ENCODE results near the gene C1QTNF8. TPM values are rescaled to one million over a fixed set of nuclear protein-coding genes. Genes with fewer than 3 reads are reported as not detected.

Gene C1QTNF8
- total and polyA plus RNA-seq, 4 donors: 1.2 to 1.4 TPM; not detected in 2

- intact Hi-C loops (cut with DNase I): no loop called here
- no peaks in the 10 kb centered on the region for H3K9me3 ChIP-seq (ENCODE audit: control insufficient read depth, low read length)
- DNase-seq (no peak), ATAC-seq (ENCODE audit: low FRiP score) (no peak)
- no peak overlapping the region for H3K4me3 ChIP-seq (ENCODE audit: low read length in 2 of 2)
- no peaks in the 10 kb centered on the region for H3K4me1 ChIP-seq (ENCODE audit: control insufficient read depth in 1 of 2, insufficient read depth in 2 of 2, low read length in 2 of 2)
- WGBS, 2 donors: 80 to 86% methylated on average over 23 of the region's 23 CpGs
- H3K27me3 ChIP-seq (ENCODE audit: control insufficient read depth in 1 of 2, insufficient read depth in 2 of 2, low read length in 1 of 2): no peaks in the 10 kb centered on the region
- H3K36me3 ChIP-seq (ENCODE audit: control insufficient read depth in 1 of 2, insufficient read depth in 2 of 2, low read length in 1 of 2): no peaks in the 10 kb centered on the region
- no peak overlapping the region for H3K27ac ChIP-seq (ENCODE audit: low read depth in 1 of 2, low read length in 2 of 2)
These were observed 44.6 kb upstream of the C1QTNF8 start for GRCh38 chr16:1140582-1141162.

GRCh38 chr16:1137604-1138003 lies 41.6 kb upstream of the C1QTNF8 start:
- H3K27me3 ChIP-seq (ENCODE audit: control insufficient read depth in 1 of 2, insufficient read depth in 2 of 2, low read length in 1 of 2): no peaks in the 10 kb centered on the region
- H3K36me3 ChIP-seq (ENCODE audit: control insufficient read depth in 1 of 2, insufficient read depth in 2 of 2, low read length in 1 of 2): no peaks in the 10 kb centered on the region
- H3K4me3 ChIP-seq (ENCODE audit: low read length in 2 of 2): no peak overlapping the region
- 83 to 86% methylated on average over 24 of the region's 24 CpGs for WGBS, 2 donors
- intact Hi-C loops (cut with DNase I): no loop called here
- ATAC-seq (ENCODE audit: low FRiP score) (no peak), DNase-seq (no peak)
- H3K27ac ChIP-seq (ENCODE audit: low read depth in 1 of 2, low read length in 2 of 2): no peak overlapping the region
- H3K9me3 ChIP-seq (ENCODE audit: control insufficient read depth, low read length): no peaks in the 10 kb centered on the region
- no peaks in the 10 kb centered on the region for H3K4me1 ChIP-seq (ENCODE audit: control insufficient read depth in 1 of 2, insufficient read depth in 2 of 2, low read length in 2 of 2)

DNA sequence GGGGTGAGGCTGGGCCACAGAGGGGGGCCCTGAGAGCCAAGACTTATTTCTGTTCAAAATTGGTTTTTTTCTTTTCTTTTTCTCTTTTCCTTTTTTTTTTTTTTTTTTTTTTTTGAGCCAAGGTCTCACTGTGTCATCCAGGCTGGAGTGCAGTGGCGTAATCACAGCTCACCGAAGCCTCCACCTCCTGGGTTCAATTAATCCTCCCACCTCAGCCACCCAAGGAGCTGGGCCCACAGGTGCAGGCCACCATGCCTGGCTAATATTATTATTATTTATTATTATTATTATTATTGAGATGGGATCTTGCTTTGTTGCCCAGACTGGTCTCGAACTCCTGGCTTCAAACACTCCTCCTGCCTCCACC lies 39.4 kb upstream of the C1QTNF8 start:
- intact Hi-C loops (cut with DNase I): no loop called here
- 91 to 94% methylated on average over 3 of the region's 3 CpGs for WGBS, 2 donors

DNA sequence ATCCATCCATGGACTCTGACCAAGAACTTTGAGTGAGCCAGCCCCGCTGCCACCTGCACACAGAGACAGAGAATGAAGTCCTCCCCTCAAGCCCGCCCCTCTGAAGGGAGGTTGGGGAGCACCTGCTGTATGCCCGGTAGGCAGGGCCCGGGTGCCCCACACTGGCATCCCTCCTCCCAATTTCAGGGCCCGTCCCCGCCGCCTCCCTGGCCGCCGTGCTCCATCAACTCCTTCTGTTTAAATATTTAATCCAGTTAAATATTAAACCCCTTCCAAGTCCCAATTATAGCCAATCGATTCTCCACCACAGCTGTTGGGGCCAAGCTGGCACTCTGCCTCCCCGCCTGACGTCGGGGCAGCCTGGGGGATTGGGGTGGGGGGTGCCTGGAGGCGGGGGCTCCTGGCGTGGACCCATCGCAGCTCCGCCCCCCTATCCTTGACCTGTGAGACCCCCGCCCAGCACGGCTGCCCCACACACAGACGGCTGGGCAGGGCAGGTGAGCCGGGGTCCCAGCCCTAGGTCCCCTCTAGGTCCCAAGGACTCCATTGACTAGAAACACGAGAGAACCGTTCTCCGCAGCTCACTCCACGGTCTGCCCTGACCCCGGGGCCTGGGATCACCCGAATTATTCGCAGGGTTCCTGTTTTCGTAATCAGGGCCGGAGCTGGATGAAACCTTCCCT lies 38.9 kb upstream of the C1QTNF8 start:
- no peak for DNase-seq
- intact Hi-C loops (cut with DNase I): no loop called here

More for the DNA sequence above, 39.4 kb upstream of the C1QTNF8 start:
- no peak for DNase-seq
- no peaks in the 10 kb centered on the region for H3K9me3 ChIP-seq (ENCODE audit: control insufficient read depth, low read length)
- H3K27ac ChIP-seq (ENCODE audit: low read depth in 1 of 2, low read length in 2 of 2): no peak overlapping the region
- no peaks in the 10 kb centered on the region for H3K4me1 ChIP-seq (ENCODE audit: control insufficient read depth in 1 of 2, insufficient read depth in 2 of 2, low read length in 2 of 2)
- ATAC-seq (ENCODE audit: low FRiP score): no peak
- H3K27me3 ChIP-seq (ENCODE audit: control insufficient read depth in 1 of 2, insufficient read depth in 2 of 2, low read length in 1 of 2): no peaks in the 10 kb centered on the region
- H3K36me3 ChIP-seq (ENCODE audit: control insufficient read depth in 1 of 2, insufficient read depth in 2 of 2, low read length in 1 of 2): no peaks in the 10 kb centered on the region
- no peak overlapping the region for H3K4me3 ChIP-seq (ENCODE audit: low read length in 2 of 2)

GRCh38 chr16:1133810-1134520 lies 37.9 kb upstream of the C1QTNF8 start:
- DNase-seq (no peak), ATAC-seq (ENCODE audit: low FRiP score) (no peak)
- Histone ChIP-seq H3K4me3 (ENCODE audit: low read length in 2 of 2) (no peak overlapping the region), H3K36me3 (ENCODE audit: control insufficient read depth in 1 of 2, insufficient read depth in 2 of 2, low read length in 1 of 2) (no peaks in the 10 kb centered on the region), H3K4me1 (ENCODE audit: control insufficient read depth in 1 of 2, insufficient read depth in 2 of 2, low read length in 2 of 2) (no peaks in the 10 kb centered on the region), H3K9me3 (ENCODE audit: control insufficient read depth, low read length) (no peaks in the 10 kb centered on the region), H3K27me3 (ENCODE audit: control insufficient read depth in 1 of 2, insufficient read depth in 2 of 2, low read length in 1 of 2) (no peaks in the 10 kb centered on the region), H3K27ac (ENCODE audit: low read depth in 1 of 2, low read length in 2 of 2) (no peak overlapping the region)
- intact Hi-C loops (cut with DNase I): no loop called here
- 63 to 76% methylated on average over 30 of the region's 30 CpGs for WGBS, 2 donors

More for the DNA sequence above, 38.9 kb upstream of the C1QTNF8 start:
- no peak for ATAC-seq (ENCODE audit: low FRiP score)
- Histone ChIP-seq H3K27me3 (ENCODE audit: control insufficient read depth in 1 of 2, insufficient read depth in 2 of 2, low read length in 1 of 2) (no peaks in the 10 kb centered on the region), H3K4me1 (ENCODE audit: control insufficient read depth in 1 of 2, insufficient read depth in 2 of 2, low read length in 2 of 2) (no peaks in the 10 kb centered on the region), H3K9me3 (ENCODE audit: control insufficient read depth, low read length) (no peaks in the 10 kb centered on the region), H3K36me3 (ENCODE audit: control insufficient read depth in 1 of 2, insufficient read depth in 2 of 2, low read length in 1 of 2) (no peaks in the 10 kb centered on the region), H3K27ac (ENCODE audit: low read depth in 1 of 2, low read length in 2 of 2) (no peak overlapping the region), H3K4me3 (ENCODE audit: low read length in 2 of 2) (no peak overlapping the region)
- 70% methylated on average over 30 of the region's 30 CpGs for WGBS, 2 donors

DNA sequence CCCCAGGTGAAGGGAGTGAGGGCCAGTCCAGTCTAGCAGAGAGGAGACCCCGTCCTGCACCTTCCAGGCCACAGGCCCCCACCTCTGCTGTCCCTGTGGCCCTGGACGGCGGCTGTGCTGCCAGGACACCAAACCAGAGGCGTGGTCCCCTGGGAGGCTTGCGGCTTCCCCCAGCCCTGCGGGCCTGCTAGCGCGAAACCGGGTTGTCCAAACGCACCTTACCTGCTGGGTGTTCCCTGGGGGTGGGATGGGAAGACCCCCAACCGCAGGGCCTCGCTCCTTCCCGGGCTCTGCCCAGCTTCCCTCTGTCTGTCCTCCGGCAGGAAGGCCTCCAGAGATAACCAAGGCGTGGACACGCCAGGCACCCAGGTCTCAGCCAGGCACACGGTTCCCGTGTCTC lies 37.2 kb upstream of the C1QTNF8 start:
- H3K36me3 ChIP-seq (ENCODE audit: control insufficient read depth in 1 of 2, insufficient read depth in 2 of 2, low read length in 1 of 2): no peaks in the 10 kb centered on the region
- ATAC-seq (ENCODE audit: low FRiP score): no peak
- H3K4me3 ChIP-seq (ENCODE audit: low read length in 2 of 2): no peak overlapping the region
- no peaks in the 10 kb centered on the region for H3K4me1 ChIP-seq (ENCODE audit: control insufficient read depth in 1 of 2, insufficient read depth in 2 of 2, low read length in 2 of 2)
- H3K27me3 ChIP-seq (ENCODE audit: control insufficient read depth in 1 of 2, insufficient read depth in 2 of 2, low read length in 1 of 2): no peaks in the 10 kb centered on the region
- H3K27ac ChIP-seq (ENCODE audit: low read depth in 1 of 2, low read length in 2 of 2): no peak overlapping the region
- no peaks in the 10 kb centered on the region for H3K9me3 ChIP-seq (ENCODE audit: control insufficient read depth, low read length)
- 89 to 91% methylated on average over 18 of the region's 18 CpGs for WGBS, 2 donors
- intact Hi-C loops (cut with DNase I): no loop called here
- no peak for DNase-seq

GRCh38 chr16:1132431-1132830 lies 36.4 kb upstream of the C1QTNF8 start:
- Histone ChIP-seq H3K27ac (ENCODE audit: low read depth in 1 of 2, low read length in 2 of 2) (no peak overlapping the region), H3K4me1 (ENCODE audit: control insufficient read depth in 1 of 2, insufficient read depth in 2 of 2, low read length in 2 of 2) (no peaks in the 10 kb centered on the region), H3K4me3 (ENCODE audit: low read length in 2 of 2) (no peak overlapping the region), H3K9me3 (ENCODE audit: control insufficient read depth, low read length) (no peaks in the 10 kb centered on the region), H3K27me3 (ENCODE audit: control insufficient read depth in 1 of 2, insufficient read depth in 2 of 2, low read length in 1 of 2) (no peaks in the 10 kb centered on the region), H3K36me3 (ENCODE audit: control insufficient read depth in 1 of 2, insufficient read depth in 2 of 2, low read length in 1 of 2) (no peaks in the 10 kb centered on the region)
- DNase-seq (no peak), ATAC-seq (ENCODE audit: low FRiP score) (no peak)
- 70 to 72% methylated on average over 13 to 15 of the region's 15 CpGs for WGBS, 2 donors
- intact Hi-C loops (cut with DNase I): no loop called here

DNA sequence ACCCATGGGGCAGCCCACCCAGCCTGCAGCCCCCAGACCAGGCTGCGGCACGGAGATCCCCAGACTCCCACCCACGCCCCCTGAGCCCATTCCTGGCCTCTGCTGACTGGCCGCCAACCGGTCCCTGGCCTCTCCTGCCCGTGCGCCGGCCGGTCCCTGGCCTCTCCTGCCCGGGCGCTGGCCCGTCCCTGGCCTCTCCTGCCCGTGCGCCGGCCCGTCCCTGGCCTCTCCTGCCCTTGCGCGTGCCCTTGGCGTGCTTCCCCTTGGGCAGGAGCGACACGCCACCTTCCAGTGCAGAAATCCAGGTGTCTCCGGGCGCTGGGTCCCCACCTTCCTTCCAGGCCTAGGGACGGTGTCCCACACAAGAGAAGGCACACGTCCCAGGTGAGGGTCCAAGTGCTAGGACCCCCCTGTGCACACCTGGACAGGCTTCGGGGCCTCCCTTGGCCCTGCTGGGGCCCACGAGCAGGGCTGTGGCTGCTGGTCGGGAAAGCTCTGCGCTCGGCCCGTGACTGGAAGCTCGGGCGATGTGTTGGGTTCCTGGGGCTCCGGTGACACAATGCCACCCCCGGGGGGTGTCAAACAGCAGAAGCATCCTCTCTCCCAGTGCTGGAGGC lies 35.4 kb upstream of the C1QTNF8 start:
- Histone ChIP-seq H3K9me3 (ENCODE audit: control insufficient read depth, low read length) (no peaks in the 10 kb centered on the region), H3K36me3 (ENCODE audit: control insufficient read depth in 1 of 2, insufficient read depth in 2 of 2, low read length in 1 of 2) (no peaks in the 10 kb centered on the region), H3K4me3 (ENCODE audit: low read length in 2 of 2) (no peak overlapping the region), H3K4me1 (ENCODE audit: control insufficient read depth in 1 of 2, insufficient read depth in 2 of 2, low read length in 2 of 2) (no peaks in the 10 kb centered on the region), H3K27ac (ENCODE audit: low read depth in 1 of 2, low read length in 2 of 2) (no peak overlapping the region), H3K27me3 (ENCODE audit: control insufficient read depth in 1 of 2, insufficient read depth in 2 of 2, low read length in 1 of 2) (no peaks in the 10 kb centered on the region)
- WGBS, 2 donors: 91 to 92% methylated on average over 21 to 35 of the region's 35 CpGs
- no peak for DNase-seq
- no peak for ATAC-seq (ENCODE audit: low FRiP score)
- intact Hi-C loops (cut with DNase I): no loop called here
